HG02678 (cell line): ENCODE data around the gene TINCR.

Experiments used
- ATAC-seq: cut with Tn5 transposase; IDR thresholded peaks from one replicate; pipeline ENCODE4 v1.9.1; 2021; ENCODE audit warnings: mild to moderate bottlenecking, moderate library complexity; ENCODE audit not compliant: unreplicated experiment

The TINCR gene

DNA sequence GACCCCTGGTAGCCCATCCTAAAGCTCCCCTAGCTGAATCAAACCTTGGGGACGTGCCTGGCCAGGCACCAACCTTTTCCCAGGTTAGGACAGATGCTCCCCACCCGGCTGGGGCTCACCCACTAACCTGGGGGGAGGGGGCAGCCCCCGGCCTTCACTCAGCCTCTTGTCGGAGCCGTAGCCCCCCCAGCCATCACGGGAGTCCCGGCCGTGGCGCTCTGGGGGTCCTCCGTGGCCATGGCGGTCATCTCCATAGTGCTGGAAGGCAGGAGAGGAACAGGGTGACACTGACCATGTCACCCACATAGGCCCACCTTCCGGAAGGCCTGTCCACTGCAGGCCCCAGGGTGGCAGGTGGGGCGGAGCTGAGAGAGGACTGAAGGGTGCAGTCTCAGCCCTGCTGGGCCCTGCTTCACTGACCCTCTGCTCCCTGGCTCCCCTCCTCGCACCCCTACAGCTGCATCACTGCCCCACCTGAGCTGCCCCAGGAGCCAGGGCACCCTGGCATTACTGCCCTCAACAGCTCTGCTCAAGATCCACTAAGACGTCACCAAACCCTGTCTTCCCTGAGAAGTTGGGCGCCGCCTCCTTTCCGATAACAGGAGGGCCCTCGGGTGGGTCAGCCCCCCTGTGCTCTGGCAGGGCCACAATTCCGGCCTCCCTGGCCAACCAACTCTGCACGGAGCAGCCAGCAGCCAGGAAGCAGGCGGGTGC, 22.6 kb upstream of the TINCR start:
- ATAC-seq: no peak

GRCh38 chr19:5588906-5589676, 21.3 kb upstream of the TINCR start:
- no peak for ATAC-seq

GRCh38 chr19:5588441-5588840, 20.7 kb upstream of the TINCR start:
- ATAC-seq: no peak

DNA sequence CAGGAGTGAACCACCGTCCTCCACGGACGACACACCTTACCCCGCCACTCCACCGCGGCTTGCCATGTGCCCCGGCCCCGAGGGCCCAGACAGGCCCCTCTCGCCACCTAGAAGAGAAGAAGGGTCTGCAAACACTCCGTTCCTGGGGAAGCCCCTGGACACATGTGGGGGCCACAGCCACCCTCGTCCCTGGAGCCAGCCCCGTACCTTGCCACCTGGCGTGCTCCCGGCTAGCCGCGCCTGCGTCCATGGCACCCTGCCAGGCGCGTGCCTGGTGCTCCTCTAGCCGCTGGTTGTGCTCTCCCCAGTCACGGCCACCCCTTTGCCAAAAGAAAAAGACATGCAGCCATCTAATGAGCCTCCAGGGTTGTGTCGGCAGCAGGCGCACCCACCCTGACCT, 19.9 kb upstream of the TINCR start:
- no peak for ATAC-seq

DNA sequence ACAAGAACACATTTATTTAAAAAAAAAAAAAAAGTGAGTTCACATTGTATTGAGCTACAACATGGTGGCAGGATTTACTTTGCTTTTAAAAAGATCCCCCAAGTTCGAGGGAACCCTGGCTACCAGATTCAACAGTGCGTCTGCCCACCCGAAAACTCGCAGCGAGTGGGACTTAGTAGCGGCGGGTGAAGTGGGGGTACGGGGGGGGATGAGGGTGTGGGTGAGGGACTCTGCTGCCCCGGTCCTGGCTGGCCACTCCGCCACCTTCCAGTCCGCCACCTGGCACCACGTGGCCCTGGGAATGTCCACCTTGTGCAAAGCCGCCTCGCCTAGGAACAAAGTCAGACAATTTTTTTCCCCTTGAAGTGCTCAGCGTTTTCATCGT, 19.3 kb upstream of the TINCR start:
- no peak for ATAC-seq

- ATAC-seq: no peak
Observed at GRCh38 chr19:5586300-5587070, 18.7 kb upstream of the TINCR start.

DNA sequence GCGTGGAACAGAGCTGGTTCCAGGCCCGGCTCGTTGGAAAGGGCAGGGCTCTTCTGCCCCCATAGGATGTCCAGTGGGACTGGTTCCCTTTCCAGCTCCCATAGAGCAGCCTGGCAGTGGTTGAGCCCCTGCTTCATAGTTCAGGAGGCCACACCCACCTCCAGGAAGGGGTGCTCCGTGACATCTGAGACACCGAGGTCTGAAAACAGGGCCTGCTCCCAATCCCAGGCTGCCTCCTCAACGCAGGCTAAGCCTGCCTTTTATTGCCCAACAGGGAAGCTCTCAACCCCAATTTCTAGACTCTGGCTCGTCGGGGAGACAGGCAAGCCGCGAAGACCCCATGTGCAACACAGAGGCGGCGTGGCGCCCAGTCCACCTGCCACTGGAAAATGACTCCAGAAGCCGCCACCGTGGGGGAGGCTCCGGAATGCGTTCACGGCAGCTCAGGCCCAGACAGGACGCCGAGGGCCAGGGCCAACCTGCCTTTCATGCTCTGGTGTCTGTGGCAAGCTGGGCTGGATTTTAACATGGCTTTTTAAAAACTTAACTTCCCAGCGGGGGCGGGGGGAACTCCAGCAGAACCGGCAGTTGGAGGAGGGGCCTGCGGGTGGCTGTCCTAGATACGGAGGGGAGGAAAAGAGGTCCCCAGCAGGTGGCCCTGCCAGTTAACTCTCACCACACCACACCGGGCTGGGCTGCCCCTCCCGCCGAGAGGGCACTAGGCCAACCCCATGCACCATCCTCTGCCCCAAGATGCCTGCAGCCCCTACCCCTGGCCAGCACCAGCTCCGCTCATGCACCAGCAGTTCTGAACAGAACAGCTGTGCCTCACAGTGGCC, 17.9 kb upstream of the TINCR start:
- no peak for ATAC-seq

DNA sequence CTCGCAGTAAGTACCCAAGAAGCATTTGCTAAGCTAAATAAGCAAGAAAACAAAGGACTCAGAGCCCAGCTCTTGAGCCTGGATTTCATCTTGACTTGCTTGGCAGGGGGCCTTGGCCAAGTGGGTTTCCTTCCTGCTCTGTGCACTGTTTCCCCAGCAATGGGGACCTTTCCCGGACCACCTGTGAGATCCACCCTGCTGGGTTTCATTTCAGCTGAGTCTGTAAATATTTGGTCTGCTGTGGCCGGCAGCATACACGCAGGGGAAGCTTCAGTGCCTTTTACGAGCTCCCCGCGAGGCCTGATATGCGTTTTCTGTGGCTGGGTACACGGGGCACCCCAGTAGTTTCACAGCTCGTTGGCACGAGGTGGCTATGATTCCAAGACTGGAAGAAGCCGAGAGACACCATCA, 12.4 kb upstream of the TINCR start:
- ATAC-seq: no peak

- ATAC-seq: no peak
Observed at GRCh38 chr19:5579697-5580096, 11.9 kb upstream of the TINCR start.

DNA sequence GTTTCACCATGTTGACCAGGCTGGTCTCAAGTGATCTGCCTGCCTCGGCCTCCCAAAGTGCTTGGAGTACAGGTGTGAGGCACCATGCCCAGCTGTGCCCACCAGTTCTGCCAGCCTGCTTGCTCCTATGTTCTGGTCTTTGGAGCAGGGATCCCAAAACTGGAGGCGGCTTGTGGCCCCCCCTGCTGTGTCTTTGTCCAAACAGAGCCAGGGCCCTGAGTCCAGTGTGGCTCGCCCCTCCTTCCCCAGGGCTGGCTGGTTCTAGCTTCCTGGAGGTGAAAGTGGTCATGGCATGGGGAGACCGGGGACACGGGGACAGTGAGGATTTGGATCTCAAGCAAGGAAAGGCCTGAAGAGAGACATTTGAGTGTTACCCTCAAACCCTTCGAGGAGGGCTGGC, 11.5 kb upstream of the TINCR start:
- ATAC-seq: no peak

- no peak for ATAC-seq
Observed at GRCh38 chr19:5578097-5578846, 10.5 kb upstream of the TINCR start.

DNA sequence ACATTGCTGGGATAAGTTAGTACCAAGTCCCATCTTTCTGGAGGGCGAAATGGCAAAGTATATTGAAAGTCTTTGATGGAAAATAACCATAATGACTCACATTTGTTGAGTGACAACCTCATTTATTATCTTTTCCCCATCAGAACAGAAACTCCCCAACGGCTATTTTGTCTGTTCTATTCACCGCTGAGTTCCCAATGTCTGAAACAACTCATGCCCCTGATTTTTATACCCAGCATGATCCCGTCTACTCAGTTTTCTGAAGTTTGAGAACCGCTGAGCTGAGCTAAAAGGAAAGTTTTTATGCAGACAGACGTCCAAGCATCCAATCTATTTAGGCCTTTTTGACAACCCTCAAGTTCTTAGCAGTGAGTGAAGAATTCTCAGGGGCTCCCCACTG, 7.8 kb upstream of the TINCR start:
- ATAC-seq: no peak

GRCh38 chr19:5572556-5573286, 5.0 kb upstream of the TINCR start:
- ATAC-seq: no peak

DNA sequence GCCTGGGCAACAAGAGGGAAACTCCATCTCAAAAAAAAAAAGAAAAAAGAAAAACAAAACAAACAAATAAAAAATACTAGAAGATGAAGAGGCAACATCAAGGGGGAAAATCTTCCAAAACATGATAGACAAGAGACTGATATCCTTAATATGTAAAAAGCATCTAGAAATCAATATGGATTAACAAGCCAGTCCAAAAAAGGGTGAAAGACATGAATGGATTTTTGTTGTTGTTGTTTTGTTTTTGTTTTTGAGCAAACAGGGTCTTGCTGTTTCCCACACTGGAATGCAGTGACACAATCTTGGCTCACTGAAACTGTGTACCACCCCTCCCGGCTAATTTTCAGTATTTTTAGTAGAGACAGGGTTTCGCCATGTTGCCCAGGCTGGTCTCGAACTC, 4.0 kb upstream of the TINCR start:
- no peak for ATAC-seq

DNA sequence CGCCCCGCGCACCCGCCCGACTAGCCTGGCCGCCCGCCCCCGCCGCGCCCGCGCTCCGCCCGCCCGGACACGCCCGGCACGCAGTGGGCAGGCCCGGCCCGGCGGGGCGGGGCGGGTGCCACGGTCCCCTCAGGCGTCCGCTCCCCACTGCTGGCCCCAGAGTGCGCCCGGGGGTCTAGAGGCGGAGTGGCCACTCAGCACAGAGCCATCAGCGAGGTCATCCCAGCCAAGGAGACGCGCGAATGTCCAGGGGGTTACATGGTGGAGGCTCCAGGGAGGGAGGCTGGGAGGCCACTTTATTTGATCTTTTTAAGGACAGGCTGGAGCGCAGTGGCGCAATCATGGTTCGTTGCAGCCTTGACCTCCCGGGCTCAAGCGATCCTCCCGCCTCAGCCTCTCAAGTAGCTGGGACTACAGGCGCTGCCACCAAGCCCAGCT, 236 bp upstream of the TINCR start:
- ATAC-seq: no peak

DNA sequence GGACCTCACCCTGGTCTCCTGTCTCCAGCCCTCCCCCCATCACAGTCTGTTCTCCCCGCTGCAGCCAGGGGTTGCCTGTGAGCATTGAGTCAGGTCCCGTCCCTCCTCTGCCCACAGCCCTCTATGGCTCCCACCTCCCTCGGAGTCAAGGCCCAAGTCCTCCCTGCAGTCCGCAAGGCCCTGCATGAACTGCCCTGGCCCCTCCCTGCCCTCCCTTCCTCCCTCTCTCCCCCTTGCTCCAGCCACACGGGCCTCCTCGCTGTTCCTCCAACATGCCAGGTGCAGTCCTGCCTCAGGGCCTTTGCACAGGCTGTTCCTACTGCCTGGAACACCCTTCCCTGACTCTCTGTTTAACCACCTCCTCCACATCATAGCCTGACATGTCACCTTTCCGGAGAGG, 2.8 kb downstream of the TINCR start:
- ATAC-seq: no peak

- ATAC-seq: no peak
Observed at GRCh38 chr19:5563935-5564612, 3.7 kb downstream of the TINCR start.

DNA sequence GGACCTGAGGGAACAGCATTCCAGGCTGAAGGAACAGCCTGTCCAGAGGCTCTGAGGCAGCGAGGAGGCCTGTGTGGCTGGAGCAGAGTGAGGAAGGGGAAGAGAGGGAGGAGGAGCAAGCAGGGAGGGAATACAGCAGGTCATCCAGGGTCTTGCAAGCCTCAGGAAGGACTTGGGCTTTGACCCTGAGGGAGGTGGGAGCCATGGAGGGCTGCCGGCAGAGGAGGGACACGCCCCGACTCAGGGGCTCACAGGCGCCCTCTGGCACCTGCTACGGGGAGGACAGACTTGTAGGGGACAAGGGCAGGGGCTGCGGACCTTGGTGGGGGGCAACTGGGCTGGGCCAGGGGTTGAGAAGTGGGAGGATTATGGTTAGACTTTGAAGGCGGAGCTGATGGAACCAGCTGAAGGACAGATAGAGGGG, 4.7 kb downstream of the TINCR start:
- ATAC-seq: no peak

DNA sequence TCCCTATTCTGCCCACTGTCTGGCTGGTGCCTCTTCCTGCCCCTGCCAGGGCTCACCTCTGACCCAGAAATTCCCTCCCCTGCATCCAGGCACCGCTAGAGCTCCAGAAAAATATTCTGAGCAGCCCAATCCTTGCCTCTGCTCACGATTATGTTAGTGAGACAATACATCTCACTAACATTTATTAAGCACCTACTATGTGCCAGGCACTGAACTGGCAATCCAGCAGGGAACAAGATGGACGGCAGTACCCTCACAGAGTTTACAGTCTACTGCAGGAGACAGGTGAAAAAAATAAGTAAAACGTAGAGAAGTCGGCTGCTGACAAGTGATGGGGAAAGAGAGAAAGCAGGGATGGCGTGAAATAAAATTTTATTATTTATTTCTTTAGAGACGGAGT, 5.5 kb downstream of the TINCR start:
- ATAC-seq: no peak
